Nephron (organoid): ENCODE data around the gene RBMS1.

ENCODE experiments used
- H3K27ac Mint-ChIP-seq, 3 experiments: 2 replicates each; pipeline ENCODE4 v1.8.0; 2020; ENCODE audit warnings: mixed read lengths in 3 of 3, mild to moderate bottlenecking in 2 of 3, moderate library complexity in 1 of 3
- H3K27me3 Mint-ChIP-seq: 2 replicates; pipeline ENCODE4 v1.8.0; 2021; ENCODE audit warnings: low read depth, mild to moderate bottlenecking, moderate library complexity, mixed read lengths
- H3K36me3 Mint-ChIP-seq: 2 replicates; pipeline ENCODE4 v1.8.0; 2020; ENCODE audit warnings: low read depth, mixed read lengths
- H3K4me1 Mint-ChIP-seq: 2 replicates; pipeline ENCODE4 v1.8.0; 2020; ENCODE audit warnings: mixed read lengths
- H3K4me3 Mint-ChIP-seq, 3 experiments: 2 replicates each; pipeline ENCODE4 v1.8.0; 2020; ENCODE audit warnings: mild to moderate bottlenecking in 3 of 3, mixed read lengths in 3 of 3, moderate library complexity in 2 of 3
- H3K9me3 Mint-ChIP-seq: 2 replicates; pipeline ENCODE4 v1.8.0; 2020; ENCODE audit warnings: mixed read lengths
- TF ChIP-seq, protein P1 (sequence below), 3 experiments: fragments of 200-600 bp; sonication (generic); IDR thresholded peaks; one replicate each; pipeline ENCODE4 v1.5.0; 2021; ENCODE audit warnings: antibody characterized with exemption in 3 of 3; ENCODE audit not compliant: unreplicated experiment in 3 of 3

Gene RBMS1

DNA sequence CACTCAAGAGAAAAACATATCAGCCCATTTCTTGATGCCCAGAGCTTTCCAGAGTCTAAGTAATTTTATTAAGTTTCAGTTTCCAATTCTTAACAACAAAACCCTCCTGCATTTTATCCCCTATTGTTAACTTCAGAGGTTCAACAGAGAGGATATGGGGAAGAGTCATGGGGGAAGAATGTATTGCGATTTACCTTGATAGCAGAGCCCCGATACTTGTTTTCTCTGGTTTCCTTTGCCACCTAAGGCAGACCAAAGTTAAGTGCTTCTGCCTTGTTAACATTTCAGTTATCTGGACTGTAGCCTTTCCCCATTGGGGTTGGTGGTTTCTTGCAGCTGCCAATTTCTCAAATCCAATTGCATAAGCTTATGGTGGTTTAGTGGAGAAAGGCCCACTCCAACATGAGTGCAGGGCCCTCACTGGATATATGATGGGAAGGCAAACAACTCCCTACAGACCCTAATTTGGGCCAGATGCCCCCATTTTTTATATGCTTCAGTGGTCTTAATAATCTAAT is 211.5 kb downstream of the RBMS1 start:
- no peaks in the 10 kb centered on the region for H3K27me3 Mint-ChIP-seq
- peaks cover 71% of the 10 kb centered on the region for H3K36me3 Mint-ChIP-seq
- TF ChIP-seq, protein P1, sequence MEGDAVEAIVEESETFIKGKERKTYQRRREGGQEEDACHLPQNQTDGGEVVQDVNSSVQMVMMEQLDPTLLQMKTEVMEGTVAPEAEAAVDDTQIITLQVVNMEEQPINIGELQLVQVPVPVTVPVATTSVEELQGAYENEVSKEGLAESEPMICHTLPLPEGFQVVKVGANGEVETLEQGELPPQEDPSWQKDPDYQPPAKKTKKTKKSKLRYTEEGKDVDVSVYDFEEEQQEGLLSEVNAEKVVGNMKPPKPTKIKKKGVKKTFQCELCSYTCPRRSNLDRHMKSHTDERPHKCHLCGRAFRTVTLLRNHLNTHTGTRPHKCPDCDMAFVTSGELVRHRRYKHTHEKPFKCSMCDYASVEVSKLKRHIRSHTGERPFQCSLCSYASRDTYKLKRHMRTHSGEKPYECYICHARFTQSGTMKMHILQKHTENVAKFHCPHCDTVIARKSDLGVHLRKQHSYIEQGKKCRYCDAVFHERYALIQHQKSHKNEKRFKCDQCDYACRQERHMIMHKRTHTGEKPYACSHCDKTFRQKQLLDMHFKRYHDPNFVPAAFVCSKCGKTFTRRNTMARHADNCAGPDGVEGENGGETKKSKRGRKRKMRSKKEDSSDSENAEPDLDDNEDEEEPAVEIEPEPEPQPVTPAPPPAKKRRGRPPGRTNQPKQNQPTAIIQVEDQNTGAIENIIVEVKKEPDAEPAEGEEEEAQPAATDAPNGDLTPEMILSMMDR (IDR thresholded peaks at IDR 0.05; ENCODE audit: unreplicated experiment in 3 of 3) = no peak

DNA sequence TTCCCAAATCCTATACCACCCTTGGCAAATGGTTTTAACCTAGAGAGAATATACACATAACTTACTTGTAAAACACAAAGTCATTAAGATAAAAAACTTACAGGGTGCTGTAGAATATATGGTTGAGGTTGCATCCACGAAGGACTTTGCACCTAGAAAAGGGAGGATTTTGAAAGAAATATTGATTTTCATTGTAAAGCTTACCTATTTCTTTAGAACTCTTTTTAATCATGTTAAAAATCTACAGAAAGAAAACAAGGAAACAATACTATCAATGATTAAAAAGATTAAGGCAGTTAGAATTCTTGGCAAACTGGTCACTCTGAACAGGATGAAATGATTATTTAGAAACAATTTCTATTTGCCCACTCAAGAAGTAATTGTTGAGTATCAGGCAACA is 212.4 kb downstream of the RBMS1 start:
- H3K36me3 Mint-ChIP-seq = peaks cover 72% of the 10 kb centered on the region
- peaks cover 19% of the 10 kb centered on the region for H3K4me1 Mint-ChIP-seq
- no peaks in the 10 kb centered on the region for H3K9me3 Mint-ChIP-seq
- H3K4me3 Mint-ChIP-seq = no peak overlapping the region
- TF ChIP-seq, protein P1 (IDR thresholded peaks at IDR 0.05; ENCODE audit: unreplicated experiment in 3 of 3) = no peak
- H3K27ac Mint-ChIP-seq = peak overlapping the region in 2 of 3 experiments; percentile 28 to 78
- H3K27me3 Mint-ChIP-seq = no peaks in the 10 kb centered on the region

More for the DNA sequence above, 211.5 kb downstream of the RBMS1 start:
- Mint-ChIP-seq H3K4me1 (peaks cover 14% of the 10 kb centered on the region), H3K27ac (peak overlapping the region in 1 of 3 experiments; percentile 78), H3K4me3 (no peak overlapping the region), H3K9me3 (no peaks in the 10 kb centered on the region)

DNA sequence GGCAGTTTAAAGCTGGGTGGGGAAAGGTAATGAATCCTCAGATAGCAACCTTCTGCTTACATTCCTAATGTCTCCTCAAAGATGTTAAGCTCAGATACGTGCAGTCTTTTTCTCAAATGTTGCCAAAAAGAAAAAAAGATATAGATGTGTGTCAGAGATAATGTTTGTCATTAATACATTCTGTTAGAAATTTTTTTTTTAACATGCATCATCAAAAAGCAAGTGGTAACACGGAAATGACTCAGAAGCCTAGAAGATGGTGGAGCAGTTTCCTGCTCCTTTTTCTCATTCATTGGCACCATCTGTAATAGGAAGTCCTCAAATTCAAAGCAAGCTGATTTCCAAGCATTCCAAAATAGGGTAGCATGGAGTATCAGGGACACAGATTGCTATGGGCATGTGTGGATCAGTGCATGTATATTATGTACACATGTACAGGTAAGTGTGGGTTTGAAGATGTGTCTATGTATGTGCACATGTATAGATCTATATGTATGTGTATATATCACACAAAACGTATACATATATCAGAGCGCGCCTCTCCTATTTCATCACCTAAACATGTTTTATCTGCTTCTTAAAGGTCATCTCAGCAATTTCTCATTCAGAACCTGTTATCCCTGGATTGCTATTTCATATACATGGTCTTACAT is 213.7 kb downstream of the RBMS1 start:
- H3K4me3 Mint-ChIP-seq = no peak overlapping the region

DNA sequence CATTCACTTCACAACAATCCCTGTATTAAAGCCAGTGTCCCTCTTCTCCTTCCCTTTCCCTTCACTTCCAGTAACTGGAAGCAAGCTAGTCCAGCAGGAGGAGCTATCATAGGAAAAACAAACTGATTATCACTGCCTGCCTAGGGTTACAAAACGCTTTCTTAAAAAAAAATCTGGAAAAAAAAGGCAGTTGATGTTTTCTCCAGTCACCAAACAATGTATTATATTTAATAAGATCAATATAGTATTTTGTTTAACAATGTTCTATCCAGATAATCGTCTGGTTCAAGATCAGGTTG is 214.8 kb downstream of the RBMS1 start:
- Mint-ChIP-seq H3K4me3 (no peak overlapping the region), H3K27ac (peak overlapping the region; percentile 72 to 90 (median 78)), H3K36me3 (peaks cover 79% of the 10 kb centered on the region), H3K4me1 (peaks cover 38% of the 10 kb centered on the region), H3K9me3 (no peaks in the 10 kb centered on the region), H3K27me3 (no peaks in the 10 kb centered on the region)
- TF ChIP-seq, protein P1 (IDR thresholded peaks at IDR 0.05; ENCODE audit: unreplicated experiment in 3 of 3) = peak; percentile 45 to 58 (median 51)

More for the DNA sequence above, 213.7 kb downstream of the RBMS1 start:
- peaks cover 82% of the 10 kb centered on the region for H3K36me3 Mint-ChIP-seq
- no peaks in the 10 kb centered on the region for H3K27me3 Mint-ChIP-seq
- TF ChIP-seq, protein P1 (IDR thresholded peaks at IDR 0.05; ENCODE audit: unreplicated experiment in 3 of 3) = no peak
- peaks cover 32% of the 10 kb centered on the region for H3K4me1 Mint-ChIP-seq
- H3K9me3 Mint-ChIP-seq = no peaks in the 10 kb centered on the region
- peak overlapping the region in 1 of 3 experiments; percentile 47 for H3K27ac Mint-ChIP-seq

DNA sequence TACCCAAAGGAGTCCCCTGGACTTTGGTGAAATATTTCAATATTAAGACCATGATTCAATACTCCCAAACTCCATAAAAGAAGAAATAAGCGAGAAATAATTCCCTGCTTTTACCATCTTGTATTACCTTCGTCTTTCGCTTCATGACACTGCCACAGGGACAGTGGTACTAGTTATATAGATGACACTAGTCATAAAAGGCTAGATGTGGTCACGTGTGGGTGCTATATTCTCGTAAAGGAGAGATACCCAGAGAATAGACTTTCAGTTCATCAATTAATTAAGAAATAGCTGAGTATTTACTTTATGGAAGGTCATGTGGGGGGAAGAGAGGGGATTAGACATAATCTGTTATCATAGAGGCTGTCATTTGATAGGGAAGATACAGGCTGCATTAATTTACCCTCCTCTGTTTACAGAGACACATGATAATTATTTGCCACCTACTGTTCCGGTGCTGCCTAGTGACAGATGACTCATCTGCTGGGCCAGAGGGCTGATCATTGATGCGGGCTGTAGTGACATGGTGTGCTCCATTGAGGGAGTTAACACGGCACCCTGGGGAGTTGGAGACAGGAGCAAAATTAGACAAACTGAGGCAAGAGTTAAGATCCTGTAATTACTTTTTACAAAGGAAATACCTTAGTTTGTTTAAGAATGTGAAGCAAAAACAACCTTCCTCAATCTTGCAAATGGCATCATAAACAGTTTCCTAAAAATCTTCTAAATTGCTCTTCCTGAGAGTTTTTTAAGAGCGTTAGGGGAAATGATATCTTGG is 215.3 kb downstream of the RBMS1 start:
- Mint-ChIP-seq H3K36me3 (peaks cover 79% of the 10 kb centered on the region), H3K9me3 (no peaks in the 10 kb centered on the region), H3K27ac (peak overlapping the region; percentile 72 to 90 (median 78)), H3K4me1 (peaks cover 41% of the 10 kb centered on the region), H3K27me3 (no peaks in the 10 kb centered on the region), H3K4me3 (no peak overlapping the region)
- TF ChIP-seq, protein P1 (IDR thresholded peaks at IDR 0.05; ENCODE audit: unreplicated experiment in 3 of 3) = no peak
